WTC11 (cell line): Measurements from ENCODE around the gene ANKRD17. TPM values are rescaled to one million over a fixed set of nuclear protein-coding genes. Genes with fewer than 3 reads are reported as not detected.
A peak's percentile ranks its signal among the peaks of the same experiment; 100 is the strongest.
"Not testable (repeated sequence)": the region's sequence is repeated elsewhere in the genome, so short reads cannot be mapped to it uniquely, and the experiment has no call there.

Source experiments
- ATAC-seq: fragments of 200-7000 bp; cut with Tn5 transposase; 2 replicates; pipeline ENCODE4 v1.10.0; 2021; ENCODE audit warnings: mild to moderate bottlenecking, moderate library complexity
- CTCF ChIA-PET: fragments of 300-600 bp; sonication (Branson Sonifier 250); formaldehyde crosslinking; loops from one replicate; lab custom pipeline; 2021; ENCODE audit warnings: antibody characterized with exemption; lab: Charles Lee
- POLR2A ChIA-PET: fragments of 350-600 bp; sonication (Branson Sonifier 250); formaldehyde crosslinking; loops from one replicate; lab custom pipeline; 2021; ENCODE audit warnings: antibody characterized with exemption; lab: Charles Lee
- DNase-seq: peaks from one replicate; pipeline ENCODE4 v3.0.0; 2021; ENCODE audit warnings: low spot score
- H3K27ac Mint-ChIP-seq: 2 replicates; pipeline ENCODE4 v1.8.0; 2021; ENCODE audit warnings: mixed read lengths
- H3K27me3 Mint-ChIP-seq: 2 replicates; pipeline ENCODE4 v1.8.0; 2021; ENCODE audit warnings: low read depth, mild to moderate bottlenecking, moderate library complexity, mixed read lengths
- H3K36me3 Mint-ChIP-seq: 2 replicates; pipeline ENCODE4 v1.8.0; 2021; ENCODE audit warnings: mixed read lengths
- H3K4me1 Mint-ChIP-seq: 2 replicates; pipeline ENCODE4 v1.8.0; 2022; ENCODE audit warnings: mixed read lengths
- H3K4me3 Mint-ChIP-seq: 2 replicates; pipeline ENCODE4 v1.8.0; 2021; ENCODE audit warnings: mild to moderate bottlenecking, moderate library complexity, mixed read lengths
- H3K9me3 Mint-ChIP-seq: 2 replicates; pipeline ENCODE4 v1.8.0; 2021; ENCODE audit warnings: mixed read lengths
- FOXP1 ChIP-seq: sonication (generic); formaldehyde crosslinking; IDR thresholded peaks from 2 replicates; pipeline ENCODE4 v1.8.0; 2022; ENCODE audit warnings: missing genetic modification reagents, mild to moderate bottlenecking, moderate library complexity, borderline replicate concordance
- ZNF317 ChIP-seq: sonication (generic); formaldehyde crosslinking; IDR thresholded peaks from 2 replicates; pipeline ENCODE4 v1.8.1; 2023; ENCODE audit warnings: low read depth, mild to moderate bottlenecking, moderate library complexity, missing genetic modification reagents, borderline replicate concordance
- total RNA-seq: library from RNA; stranded (reverse); gene quantifications from 3 replicates; pipeline ENCODE4 v1.2.3, GENCODE V29; 2021
- TF ChIP-seq, protein P1 (sequence below): fragments of 250-450 bp; sonication (Bioruptor Pico); conservative IDR thresholded peaks from 2 replicates; pipeline ENCODE4 v1.9.0; 2021; ENCODE audit warnings: mild to moderate bottlenecking
- TF ChIP-seq, protein P2 (sequence below): sonication (generic); formaldehyde crosslinking; IDR thresholded peaks from 2 replicates; pipeline ENCODE4 v1.8.1; 2022; ENCODE audit warnings: low read depth, missing genetic modification reagents, borderline replicate concordance
- TF ChIP-seq, protein P3 (sequence below): fragments of 250-450 bp; sonication (Bioruptor Pico); IDR thresholded peaks from 2 replicates; pipeline ENCODE4 v2.1.2; 2022; ENCODE audit warnings: mild to moderate bottlenecking, moderate library complexity
- TF ChIP-seq, protein P4 (sequence below): sonication (generic); formaldehyde crosslinking; IDR thresholded peaks from 2 replicates; pipeline ENCODE4 v1.8.1; 2022; ENCODE audit warnings: mild to moderate bottlenecking, moderate library complexity, missing genetic modification reagents
- TF ChIP-seq, protein P5 (sequence below): sonication (generic); formaldehyde crosslinking; IDR thresholded peaks from 2 replicates; pipeline ENCODE4 v1.8.0; 2022; ENCODE audit warnings: mild to moderate bottlenecking, missing genetic modification reagents
- TF ChIP-seq, protein P6 (sequence below): sonication (generic); formaldehyde crosslinking; IDR thresholded peaks from 2 replicates; pipeline ENCODE4 v1.8.0; 2022; ENCODE audit warnings: missing genetic modification reagents

ANKRD17 gene
- total RNA-seq, 1 experiment from 2014 or later, result 76.0 TPM

DNA sequence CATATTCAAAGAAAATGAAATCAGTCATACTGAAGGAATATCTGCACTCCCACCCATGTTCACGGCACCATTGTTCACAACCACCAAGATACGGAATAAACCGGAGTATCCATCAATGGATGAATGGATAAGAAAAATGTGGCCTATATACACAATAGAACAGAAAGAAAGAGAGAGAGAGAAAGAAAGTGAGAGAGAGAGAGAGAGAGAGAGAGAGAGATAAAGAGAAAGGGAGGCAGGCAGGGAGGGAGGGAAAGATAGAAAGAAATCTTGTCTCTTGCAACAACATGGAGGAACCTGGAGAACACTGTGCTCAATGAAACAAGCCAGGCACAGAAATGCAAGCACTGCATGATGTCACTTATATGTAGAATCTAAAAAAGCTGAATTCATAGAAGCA, 52.4 kb downstream of the ANKRD17 start:
- ChIA-PET POLR2A (no interaction called here), CTCF (no interaction called here)
- TF ChIP-seq ZNF317 (CRISPR knock-in tag), result no peak
- TF ChIP-seq, protein P1, sequence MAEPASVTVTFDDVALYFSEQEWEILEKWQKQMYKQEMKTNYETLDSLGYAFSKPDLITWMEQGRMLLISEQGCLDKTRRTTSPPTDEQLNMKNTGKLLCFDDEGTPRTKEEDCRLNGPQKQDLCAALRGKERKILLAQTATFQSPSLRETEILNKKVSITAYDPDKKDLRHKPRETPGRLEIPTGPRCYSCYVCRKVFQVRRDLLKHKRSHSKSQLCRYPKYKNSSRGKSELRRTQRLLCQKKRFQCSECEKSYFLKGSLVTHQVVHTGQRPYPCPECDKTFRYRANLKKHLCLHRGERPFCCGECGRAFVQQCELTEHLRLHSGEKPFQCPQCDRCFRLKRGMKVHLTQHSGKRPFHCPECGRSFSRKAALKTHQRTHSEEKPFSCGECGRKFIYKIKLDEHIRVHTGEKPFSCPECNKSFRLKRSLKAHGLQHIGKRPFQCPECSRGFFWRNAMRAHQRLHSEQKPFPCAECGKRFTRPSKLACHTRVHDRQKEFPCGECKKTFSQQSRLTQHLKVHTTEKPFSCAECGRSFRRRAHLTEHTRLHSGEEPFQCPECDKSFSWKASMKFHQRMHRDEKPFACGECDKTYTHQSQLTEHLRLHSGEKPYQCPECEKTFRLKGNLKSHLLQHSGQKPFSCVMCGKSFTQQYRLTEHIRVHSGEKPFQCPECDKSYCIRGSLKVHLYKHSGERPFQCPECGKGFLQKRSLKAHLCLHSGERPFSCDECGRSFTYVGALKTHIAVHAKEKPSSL (CRISPR knock-in tag), result no peak
- TF ChIP-seq, protein P2, sequence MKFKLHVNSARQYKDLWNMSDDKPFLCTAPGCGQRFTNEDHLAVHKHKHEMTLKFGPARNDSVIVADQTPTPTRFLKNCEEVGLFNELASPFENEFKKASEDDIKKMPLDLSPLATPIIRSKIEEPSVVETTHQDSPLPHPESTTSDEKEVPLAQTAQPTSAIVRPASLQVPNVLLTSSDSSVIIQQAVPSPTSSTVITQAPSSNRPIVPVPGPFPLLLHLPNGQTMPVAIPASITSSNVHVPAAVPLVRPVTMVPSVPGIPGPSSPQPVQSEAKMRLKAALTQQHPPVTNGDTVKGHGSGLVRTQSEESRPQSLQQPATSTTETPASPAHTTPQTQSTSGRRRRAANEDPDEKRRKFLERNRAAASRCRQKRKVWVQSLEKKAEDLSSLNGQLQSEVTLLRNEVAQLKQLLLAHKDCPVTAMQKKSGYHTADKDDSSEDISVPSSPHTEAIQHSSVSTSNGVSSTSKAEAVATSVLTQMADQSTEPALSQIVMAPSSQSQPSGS (CRISPR knock-in tag), result no peak
- Mint-ChIP-seq H3K36me3 (no peaks in the 10 kb centered on the region), H3K27me3 (no peaks in the 10 kb centered on the region), H3K4me3 (no peak overlapping the region), H3K9me3 (peaks cover 3% of the 10 kb centered on the region; the same call in 1 of the 2 replicates), H3K4me1 (peaks cover 28% of the 10 kb centered on the region), H3K27ac (no peak overlapping the region)
- DNase-seq (no peak), ATAC-seq (no peak)

DNA sequence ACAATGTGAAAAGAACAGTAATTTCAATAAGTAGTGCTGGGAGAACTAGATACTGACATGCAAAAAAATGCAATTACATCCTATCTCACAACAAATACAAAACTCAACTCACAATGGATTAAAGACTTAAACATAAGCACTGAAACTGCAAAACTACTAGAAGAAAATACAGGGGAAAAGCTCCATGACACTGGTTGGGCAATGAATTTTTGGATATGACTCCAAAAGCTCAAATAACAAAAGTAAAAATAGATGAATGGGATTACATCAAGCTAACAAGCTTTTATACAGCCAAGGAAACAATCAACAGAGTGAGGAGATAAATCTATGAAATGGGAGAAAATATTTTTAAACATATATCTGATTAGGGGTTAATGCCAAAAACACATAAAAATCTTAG, 53.1 kb downstream of the ANKRD17 start:
- no peaks in the 10 kb centered on the region for H3K36me3 Mint-ChIP-seq
- CTCF ChIA-PET, result no interaction called here

DNA sequence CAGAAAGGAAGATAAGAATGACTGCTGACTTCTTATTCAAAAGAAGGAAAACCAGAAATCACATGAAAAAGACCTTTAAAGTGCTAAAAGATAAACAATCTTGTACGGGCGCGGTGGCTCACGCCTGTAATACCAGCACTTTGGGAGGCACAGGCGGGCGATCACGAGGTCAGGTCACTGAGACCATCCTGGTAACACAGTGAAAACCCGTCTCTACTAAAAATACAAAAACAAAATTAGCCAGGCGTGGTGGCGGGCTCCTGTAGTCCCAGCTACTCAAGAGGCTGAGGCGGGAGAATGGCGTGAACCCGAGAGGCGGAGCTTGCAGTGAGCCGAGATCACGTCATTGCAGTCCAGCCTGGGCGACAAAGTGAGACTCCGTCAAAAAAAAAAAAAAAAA, 54.6 kb downstream of the ANKRD17 start:
- ATAC-seq, H3K27ac Mint-ChIP-seq, POLR2A ChIA-PET, H3K36me3 Mint-ChIP-seq, DNase-seq, H3K9me3 Mint-ChIP-seq, H3K27me3 Mint-ChIP-seq, H3K4me3 Mint-ChIP-seq: not testable (repeated sequence)
- H3K4me1 Mint-ChIP-seq, result peaks cover 44% of the 10 kb centered on the region
- CTCF ChIA-PET, result interaction anchor here (0.7 kb wide), 1 partner anchor 53 kb away, joined by 3 read pairs; no protein-coding TSS in a partner anchor

More for the DNA sequence above, 53.1 kb downstream of the ANKRD17 start:
- Mint-ChIP-seq H3K27me3 (no peaks in the 10 kb centered on the region), H3K27ac (0 out of 2 replicates have a peak overlapping the region, but pooled peaks have one; percentile 1), H3K9me3 (peaks cover 3% of the 10 kb centered on the region; the same call in 1 of the 2 replicates), H3K4me1 (peaks cover 31% of the 10 kb centered on the region), H3K4me3 (no peak overlapping the region)
- TF ChIP-seq FOXP1 (CRISPR knock-in tag), result no peak
- TF ChIP-seq, protein P3, sequence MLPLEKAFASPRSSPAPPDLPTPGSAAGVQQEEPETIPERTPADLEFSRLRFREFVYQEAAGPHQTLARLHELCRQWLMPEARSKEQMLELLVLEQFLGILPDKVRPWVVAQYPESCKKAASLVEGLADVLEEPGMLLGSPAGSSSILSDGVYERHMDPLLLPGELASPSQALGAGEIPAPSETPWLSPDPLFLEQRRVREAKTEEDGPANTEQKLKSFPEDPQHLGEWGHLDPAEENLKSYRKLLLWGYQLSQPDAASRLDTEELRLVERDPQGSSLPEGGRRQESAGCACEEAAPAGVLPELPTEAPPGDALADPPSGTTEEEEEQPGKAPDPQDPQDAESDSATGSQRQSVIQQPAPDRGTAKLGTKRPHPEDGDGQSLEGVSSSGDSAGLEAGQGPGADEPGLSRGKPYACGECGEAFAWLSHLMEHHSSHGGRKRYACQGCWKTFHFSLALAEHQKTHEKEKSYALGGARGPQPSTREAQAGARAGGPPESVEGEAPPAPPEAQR (CRISPR knock-in tag), result no peak
- TF ChIP-seq, protein P4, sequence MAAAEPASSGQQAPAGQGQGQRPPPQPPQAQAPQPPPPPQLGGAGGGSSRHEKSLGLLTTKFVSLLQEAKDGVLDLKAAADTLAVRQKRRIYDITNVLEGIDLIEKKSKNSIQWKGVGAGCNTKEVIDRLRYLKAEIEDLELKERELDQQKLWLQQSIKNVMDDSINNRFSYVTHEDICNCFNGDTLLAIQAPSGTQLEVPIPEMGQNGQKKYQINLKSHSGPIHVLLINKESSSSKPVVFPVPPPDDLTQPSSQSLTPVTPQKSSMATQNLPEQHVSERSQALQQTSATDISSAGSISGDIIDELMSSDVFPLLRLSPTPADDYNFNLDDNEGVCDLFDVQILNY (CRISPR knock-in tag), result no peak
- TF ChIP-seq, protein P5, sequence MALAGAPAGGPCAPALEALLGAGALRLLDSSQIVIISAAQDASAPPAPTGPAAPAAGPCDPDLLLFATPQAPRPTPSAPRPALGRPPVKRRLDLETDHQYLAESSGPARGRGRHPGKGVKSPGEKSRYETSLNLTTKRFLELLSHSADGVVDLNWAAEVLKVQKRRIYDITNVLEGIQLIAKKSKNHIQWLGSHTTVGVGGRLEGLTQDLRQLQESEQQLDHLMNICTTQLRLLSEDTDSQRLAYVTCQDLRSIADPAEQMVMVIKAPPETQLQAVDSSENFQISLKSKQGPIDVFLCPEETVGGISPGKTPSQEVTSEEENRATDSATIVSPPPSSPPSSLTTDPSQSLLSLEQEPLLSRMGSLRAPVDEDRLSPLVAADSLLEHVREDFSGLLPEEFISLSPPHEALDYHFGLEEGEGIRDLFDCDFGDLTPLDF (CRISPR knock-in tag), result no peak
- TF ChIP-seq, protein P6, sequence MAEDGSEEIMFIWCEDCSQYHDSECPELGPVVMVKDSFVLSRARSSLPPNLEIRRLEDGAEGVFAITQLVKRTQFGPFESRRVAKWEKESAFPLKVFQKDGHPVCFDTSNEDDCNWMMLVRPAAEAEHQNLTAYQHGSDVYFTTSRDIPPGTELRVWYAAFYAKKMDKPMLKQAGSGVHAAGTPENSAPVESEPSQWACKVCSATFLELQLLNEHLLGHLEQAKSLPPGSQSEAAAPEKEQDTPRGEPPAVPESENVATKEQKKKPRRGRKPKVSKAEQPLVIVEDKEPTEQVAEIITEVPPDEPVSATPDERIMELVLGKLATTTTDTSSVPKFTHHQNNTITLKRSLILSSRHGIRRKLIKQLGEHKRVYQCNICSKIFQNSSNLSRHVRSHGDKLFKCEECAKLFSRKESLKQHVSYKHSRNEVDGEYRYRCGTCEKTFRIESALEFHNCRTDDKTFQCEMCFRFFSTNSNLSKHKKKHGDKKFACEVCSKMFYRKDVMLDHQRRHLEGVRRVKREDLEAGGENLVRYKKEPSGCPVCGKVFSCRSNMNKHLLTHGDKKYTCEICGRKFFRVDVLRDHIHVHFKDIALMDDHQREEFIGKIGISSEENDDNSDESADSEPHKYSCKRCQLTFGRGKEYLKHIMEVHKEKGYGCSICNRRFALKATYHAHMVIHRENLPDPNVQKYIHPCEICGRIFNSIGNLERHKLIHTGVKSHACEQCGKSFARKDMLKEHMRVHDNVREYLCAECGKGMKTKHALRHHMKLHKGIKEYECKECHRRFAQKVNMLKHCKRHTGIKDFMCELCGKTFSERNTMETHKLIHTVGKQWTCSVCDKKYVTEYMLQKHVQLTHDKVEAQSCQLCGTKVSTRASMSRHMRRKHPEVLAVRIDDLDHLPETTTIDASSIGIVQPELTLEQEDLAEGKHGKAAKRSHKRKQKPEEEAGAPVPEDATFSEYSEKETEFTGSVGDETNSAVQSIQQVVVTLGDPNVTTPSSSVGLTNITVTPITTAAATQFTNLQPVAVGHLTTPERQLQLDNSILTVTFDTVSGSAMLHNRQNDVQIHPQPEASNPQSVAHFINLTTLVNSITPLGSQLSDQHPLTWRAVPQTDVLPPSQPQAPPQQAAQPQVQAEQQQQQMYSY (CRISPR knock-in tag), result no peak
- no peak for DNase-seq
- POLR2A ChIA-PET, result no interaction called here
- ATAC-seq, result no peak
